Stimulated activated CD4-positive, alpha-beta T cell treated with anti-CD3 and anti-CD28 coated beads, Interleukin-1b, Interleukin-23, amount 100 ng/mL, for 48 hours (primary cell): Measurements from ENCODE around the gene HAUS3.
"Not testable (repeated sequence)": the region's sequence is repeated elsewhere in the genome, so short reads cannot be mapped to it uniquely, and the experiment has no call there.

ENCODE experiments used
- DNase-seq: peaks from one replicate; pipeline ENCODE4 v3.0.0-alpha.2; 2020

The HAUS3 gene

DNA sequence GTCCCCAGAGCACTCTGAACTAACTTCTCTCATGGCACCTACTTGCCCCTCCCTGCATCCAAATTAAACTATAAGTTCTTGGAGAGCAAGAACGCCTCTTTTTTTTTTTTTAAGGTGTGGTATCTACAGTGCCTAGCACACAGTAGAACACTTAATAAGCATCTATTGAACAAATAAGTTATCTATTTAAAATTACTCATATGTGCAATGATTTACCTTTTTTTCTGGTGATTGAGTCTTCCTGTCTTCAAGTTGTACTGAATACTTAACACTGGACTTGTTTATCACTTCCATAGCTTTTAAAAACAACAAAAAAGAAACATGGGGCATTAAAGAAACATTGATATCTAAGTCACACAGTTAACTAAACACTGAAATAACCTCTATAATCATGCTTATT lies 29.1 kb downstream of the HAUS3 start:
- no peak for DNase-seq

DNA sequence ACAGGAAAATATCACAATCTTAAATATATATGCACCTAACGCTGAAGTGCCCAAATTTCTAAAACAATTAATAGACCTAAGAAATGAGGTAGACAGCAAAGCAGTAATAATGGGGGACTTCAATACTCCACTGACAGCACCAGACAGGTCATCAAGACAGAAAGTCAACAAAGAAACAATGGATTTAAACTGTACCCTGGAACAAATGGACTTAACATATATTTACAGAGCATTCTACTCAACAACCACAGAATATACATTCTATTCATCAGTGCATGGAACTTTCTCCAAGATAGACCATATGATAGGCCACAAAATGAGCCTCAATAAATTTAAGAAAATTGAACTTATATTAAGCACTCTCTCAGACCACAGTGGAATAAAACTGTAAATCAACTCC lies 39.1 kb downstream of the HAUS3 start:
- not testable (repeated sequence) for DNase-seq

DNA sequence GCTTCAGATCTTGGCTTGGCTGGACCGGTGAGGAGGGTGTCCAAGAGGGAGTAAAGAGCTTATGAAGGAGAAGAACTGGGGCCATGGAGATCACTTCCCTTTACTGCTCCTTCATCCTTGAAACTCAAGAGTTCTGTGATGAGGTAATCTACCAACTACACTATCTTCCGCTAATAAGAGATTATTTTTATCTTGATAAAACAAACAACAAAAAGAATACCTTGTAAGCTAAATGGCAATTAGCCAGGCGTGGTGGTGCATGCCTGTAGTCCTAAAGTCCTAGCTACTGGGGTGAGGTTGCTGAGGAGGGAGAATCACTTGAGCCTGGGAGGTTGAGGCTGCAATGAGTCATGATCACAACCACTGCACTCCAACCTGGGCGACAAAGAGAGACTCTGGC lies 47.4 kb downstream of the HAUS3 start:
- DNase-seq, result no peak

DNA sequence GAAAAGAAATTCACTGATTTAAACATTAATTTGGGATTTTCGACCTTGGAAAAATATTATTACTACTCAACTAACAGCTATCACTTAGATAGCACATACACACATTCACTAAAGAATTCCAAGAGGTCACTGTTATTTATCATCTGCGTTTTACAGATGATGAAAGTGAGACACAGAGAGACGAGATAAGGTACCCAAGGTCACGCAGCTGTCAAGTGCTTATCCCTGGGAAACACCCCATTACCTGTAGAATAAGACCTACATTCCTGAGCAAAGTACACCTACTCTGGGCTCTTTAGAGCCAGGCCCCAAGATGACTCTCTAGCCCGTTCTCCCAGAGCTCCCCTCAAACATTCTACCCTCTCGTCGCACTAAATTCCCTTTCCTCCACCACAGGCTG lies 48.6 kb downstream of the HAUS3 start:
- DNase-seq, result no peak

DNA sequence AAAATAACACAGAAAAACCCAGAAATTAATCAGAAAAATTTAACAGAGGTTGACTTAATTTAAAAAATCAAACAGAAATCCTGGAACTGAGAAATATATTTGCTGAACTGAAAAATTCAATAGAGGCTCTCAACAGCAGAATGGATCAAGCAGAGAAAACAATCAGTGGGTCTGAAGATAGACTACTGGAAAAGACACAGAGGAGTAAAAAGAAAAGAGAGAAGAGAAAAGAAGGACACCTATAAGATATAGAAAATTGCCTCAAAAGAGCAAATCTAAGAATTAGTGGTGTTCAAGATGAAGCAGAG lies 55.1 kb downstream of the HAUS3 start:
- no peak for DNase-seq

DNA sequence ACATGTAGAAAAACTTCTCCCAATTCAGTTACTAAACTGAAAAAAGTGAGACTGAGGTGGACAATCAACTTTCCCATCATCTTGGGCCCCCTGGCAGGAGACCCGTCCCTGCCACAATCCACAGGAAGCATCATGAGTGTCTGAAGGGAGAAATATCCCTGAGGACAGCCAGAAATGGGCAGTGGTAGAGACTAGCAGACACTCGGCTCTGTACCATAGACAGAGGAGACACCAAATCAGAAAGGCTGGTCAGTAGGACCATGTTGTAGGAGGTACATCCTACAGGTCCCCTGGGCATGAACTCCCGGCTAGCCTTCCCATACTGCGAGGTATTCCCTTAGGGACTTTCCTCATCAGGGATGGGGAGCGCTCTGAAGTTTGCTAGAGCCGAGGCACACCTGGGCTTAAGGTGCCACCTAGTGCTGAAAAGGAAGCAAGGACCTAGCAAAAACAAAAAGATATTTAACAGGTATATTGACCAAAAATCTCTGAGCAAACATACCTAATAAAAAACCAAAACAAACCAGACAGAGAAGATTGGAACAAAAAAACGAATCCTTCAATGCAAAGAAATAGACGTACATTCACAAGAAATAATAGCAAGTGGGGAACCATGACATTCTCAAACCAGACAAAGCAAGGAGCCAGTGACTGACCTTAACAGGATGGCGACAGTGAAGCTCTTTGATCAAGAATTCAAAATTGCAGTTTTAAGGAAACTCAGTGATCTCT lies 55.6 kb downstream of the HAUS3 start:
- no peak for DNase-seq

DNA sequence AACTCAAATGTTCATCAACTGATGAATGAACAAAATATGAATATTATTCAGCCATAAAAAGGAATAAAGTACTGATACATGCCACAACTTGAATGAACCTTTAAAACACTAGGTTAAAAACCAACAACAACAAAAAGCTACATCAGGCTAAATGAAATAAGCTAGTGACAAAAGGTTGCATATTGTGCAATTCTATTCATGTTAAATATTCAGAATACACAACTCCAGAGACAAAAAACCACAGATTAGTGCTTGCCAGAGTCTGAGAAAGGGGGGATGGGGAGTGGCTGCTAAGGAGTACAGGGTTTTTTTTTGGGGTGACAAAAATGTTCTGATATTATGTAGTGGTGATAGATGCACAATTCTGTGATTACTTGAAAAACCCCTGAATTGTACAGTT lies 58.5 kb downstream of the HAUS3 start:
- no peak for DNase-seq

DNA sequence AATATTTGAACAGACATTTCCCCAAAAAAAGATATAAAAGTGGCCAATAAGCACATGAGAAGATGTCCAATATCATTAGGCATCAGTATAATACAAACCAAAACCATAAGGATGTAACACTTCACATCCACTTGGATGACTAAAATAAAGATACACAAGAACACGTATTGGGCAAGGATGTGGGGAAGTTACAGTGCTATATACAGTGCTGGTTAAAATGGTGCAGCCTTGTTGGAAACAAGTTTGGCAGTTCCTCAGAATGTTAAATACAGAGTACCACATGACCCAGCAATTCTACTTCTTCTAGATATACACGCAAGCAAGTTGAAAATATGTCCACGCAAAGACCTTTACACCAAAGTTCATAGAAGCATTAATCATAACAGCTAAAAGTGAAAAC lies 58.9 kb downstream of the HAUS3 start:
- no peak for DNase-seq

DNA sequence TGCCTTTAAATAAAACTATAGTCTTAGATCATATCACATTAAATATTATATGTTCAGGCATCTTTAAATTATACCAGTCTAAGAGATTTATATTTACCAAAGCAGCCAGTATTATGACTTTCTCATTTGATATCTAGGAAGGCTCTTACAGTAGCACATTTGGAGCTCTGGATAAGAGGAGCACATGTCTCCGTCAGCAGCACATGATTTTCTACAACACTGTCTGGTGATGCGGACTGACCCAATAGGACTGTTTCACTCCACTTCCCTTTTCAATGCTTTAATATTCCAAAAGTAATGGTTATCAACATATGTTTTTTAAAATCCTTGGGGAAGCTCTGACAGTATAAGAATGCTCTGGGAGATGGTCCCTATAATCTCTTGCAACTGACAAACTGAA lies 61.5 kb downstream of the HAUS3 start:
- DNase-seq, result no peak

DNA sequence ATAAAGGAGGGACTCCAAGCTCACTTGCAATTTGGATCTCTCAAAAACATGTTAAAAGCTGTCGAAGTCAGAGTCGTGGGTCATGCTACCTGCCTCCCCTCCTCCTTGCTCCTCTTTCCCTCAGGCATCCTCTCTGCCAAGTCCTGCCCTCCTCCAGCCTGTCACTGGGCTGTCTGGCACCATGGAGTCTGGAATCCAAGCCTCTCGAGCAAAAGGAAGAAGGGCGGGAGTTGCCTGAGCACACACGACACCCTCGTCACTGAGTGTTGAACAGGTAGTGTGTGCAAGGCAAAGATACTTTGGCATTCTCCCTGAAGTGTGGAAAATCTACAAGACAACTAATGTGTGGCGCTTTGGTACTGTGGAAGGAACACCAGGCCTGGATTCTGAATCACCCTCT lies 62.2 kb downstream of the HAUS3 start:
- DNase-seq, result no peak

DNA sequence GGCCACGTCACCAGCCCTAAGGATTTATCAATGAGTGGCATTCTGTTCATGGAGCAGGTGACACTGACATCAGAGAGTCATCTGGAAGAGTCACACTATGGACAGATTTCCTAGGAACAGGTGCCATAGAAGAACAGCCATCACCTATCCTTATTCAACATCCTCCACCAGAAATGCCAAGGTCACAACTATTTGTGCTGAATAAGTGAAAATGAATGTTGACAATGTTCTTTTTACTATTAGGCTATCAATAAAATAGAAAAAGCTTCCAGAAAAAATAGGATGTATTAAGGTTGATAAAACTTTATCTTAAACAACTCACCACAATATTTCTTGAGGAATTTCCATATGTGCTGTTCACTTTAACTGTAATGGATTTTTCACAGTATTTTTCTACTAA lies 62.9 kb downstream of the HAUS3 start:
- no peak for DNase-seq
